Amygdala (tissue), 56 donors: ENCODE data around the gene NEDD4L.

Experiments used
- DNase-seq, 56 donors: peaks; one replicate each; lab custom pipeline; 2025; lab: John Stamatoyannopoulos, UW

The NEDD4L gene

GRCh38 chr18:58110398-58110797, 66.4 kb downstream of the NEDD4L start:
- DNase-seq = no peak

- no peak for DNase-seq
These were observed 68.1 kb downstream of the NEDD4L start for GRCh38 chr18:58112174-58112573.

GRCh38 chr18:58113337-58113736, 69.3 kb downstream of the NEDD4L start:
- no peak for DNase-seq

DNA sequence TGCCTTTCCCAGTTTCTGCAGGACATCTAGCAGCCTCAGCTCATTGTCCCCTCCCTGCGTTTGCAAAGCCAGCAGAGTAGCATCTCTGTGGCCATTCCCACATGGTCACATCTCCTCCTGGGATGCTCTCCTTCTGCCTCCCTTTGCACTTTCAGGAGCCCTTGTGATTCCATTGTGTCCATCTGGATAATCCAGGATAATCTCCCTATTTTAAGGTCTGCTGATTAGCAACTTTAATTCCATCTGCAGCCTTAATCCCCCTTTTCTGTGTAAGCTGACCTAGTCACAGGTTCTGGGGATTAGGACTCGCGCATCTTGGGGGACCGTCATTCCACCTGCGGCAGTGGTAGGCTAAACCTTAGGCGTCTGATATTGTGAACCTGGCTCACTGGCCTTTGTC, 70.7 kb downstream of the NEDD4L start:
- DNase-seq = no peak

GRCh38 chr18:58116818-58117217, 72.8 kb downstream of the NEDD4L start:
- no peak for DNase-seq

GRCh38 chr18:58117786-58118403, 73.9 kb downstream of the NEDD4L start:
- DNase-seq = peak in 12 of 56 donors; percentile 6 to 47 (median 15)

DNA sequence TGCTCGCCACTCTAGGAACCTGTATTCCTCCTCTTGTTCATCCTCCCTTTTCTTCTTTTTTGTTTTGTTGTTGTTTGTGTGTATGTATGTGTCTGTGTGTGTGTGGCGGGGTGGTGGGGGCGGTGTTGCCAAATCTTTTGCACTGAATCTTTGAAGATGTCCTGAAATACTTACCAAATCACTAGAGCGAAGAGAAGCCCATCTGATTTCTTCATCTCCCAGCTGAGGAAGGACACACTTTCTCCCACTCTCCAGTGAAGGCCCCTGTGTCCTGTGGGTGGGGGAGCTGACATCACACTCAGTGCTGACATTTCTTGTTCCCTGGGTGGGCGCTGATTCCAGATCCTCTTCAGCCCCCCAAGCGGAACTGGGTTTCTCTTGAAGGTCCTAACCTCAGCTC, 74.5 kb downstream of the NEDD4L start:
- no peak for DNase-seq

DNA sequence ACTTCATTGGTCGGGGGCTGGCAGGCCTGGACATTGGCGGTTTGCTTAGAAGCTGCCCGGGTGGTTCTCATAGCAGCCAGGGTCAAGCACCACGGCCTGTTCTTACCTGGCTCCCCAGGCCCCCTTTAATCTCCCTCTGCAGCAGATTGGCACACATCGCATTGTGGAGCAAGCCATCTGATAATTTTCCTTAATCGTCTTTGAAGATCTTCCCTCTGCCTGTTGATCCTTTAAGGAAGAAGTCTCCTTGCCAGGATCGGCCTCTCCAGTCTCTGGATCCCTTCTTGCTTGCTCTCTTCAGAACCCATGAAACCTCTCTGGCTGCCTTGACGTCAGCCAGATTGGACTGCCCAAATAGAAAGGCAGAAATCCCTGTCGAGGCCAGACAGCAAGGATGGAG, 75.8 kb downstream of the NEDD4L start:
- DNase-seq = no peak

DNA sequence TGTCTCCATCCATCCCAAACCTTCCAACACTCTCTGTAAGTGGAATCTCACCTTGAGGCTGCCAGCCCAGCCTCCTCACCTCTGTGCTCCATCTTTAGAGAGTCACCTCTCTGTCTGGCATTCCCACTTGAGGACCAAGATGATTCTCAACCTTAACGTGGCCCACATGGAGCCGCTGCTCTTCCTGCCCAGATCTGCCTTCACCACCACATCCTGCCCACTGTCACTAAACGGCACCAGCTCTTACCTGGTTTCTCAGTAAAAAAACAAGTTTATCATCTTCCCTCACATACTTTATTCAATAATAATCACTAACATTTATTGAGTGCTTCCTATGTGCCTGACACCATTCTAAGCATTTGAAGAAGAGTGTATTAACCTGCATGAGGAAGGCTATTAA, 80.4 kb downstream of the NEDD4L start:
- DNase-seq = no peak

DNA sequence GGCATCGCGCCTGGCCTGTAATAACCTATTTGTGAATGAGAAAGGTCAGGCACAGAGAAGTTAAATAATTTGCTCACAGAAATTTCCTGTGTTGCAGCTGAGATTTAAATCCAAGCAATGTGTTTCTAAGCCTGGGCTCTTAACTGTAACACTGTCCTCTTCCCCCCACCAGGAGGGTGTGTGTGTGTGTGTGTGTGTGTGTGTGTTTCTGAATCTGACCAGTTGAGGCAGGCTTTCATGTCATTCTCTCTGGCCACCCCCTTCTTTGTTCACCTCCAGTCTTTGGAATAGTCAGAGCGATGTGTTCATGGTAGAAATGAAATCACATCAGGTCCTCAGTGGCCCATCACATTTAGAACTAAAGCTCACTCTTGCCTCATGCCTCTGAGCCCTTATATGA, 81.2 kb downstream of the NEDD4L start:
- no peak for DNase-seq

GRCh38 chr18:58125756-58126155, 81.7 kb downstream of the NEDD4L start:
- DNase-seq = no peak

- no peak for DNase-seq
These were observed 84.7 kb downstream of the NEDD4L start for GRCh38 chr18:58128381-58129374.

GRCh38 chr18:58132595-58133261, 88.7 kb downstream of the NEDD4L start:
- no peak for DNase-seq

DNA sequence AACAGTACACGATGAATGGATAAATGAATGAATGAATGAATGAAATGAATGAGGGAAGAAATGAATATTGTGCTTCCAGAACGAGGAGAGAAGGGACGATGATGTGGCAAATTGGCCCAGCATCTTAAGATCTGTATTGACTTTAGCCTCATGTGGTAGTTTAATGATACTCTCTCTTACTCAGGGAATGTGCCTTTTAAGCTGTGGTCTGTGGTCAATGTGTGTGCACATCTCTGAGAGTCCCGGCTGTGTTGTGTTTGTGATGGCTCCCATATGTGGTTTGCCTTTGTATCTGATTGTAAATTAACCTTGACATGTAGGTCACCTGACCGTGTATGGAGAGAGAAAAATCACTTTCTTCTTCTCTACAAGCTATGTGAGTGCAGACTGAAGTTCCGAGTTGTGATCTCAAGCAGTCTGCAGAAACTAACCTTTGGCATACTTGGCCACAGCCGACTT, 91.2 kb downstream of the NEDD4L start:
- DNase-seq = peak in 1 of 56 donors; percentile 28

GRCh38 chr18:58135701-58136331, 91.8 kb downstream of the NEDD4L start:
- DNase-seq = peak in 46 of 56 donors; percentile 6 to 77 (median 31)

GRCh38 chr18:58136879-58137278, 92.9 kb downstream of the NEDD4L start:
- DNase-seq = no peak

GRCh38 chr18:58139459-58140386, 95.7 kb downstream of the NEDD4L start:
- DNase-seq = no peak

DNA sequence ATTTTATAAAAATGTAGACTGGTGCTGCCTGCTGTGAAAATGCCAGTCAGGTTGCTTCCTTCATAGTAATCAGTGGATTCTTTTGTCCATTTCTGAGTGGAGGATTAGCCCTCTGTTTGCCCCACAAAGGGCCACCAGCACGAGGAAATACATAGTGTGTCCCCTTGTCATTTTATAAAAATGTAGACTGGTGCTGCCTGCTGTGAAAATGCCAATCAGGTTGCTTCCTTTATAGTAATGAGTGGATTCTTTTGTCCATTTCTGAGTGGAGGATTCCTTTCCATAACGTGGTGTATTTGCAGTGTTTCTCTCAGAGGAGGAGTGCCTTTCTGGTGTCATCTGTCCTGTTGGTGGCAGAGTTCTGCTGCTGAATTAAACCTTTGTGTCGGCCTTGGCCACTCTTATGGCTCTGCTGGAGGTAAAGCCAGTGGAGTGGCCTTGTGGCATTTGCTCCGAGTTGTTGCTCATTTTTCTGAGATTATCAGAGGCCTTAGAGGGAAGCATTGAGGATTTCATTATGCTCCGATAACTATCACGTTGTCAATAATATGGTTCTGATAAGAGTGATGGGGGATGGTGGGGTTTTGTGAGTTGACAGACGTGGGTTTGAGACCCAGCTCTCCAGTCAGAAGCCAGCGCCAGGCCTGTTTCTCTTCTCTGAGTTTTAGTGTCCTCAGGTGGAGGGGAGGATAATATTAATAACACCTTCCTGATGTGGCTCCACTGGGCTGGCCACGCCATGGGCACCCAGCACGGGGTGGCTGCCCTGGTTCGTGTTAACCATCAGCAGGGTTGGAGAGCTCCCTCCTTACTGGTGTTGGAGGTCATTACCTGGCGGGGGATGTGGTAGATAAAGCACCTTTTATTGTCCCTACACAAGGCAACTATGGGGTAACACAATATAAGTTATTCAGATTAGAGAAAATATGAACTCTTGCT, 96.6 kb downstream of the NEDD4L start:
- peak in 20 of 56 donors; percentile 2 to 59 (median 16) for DNase-seq
